ENCODE measurements around the gene B9D1.
"Not testable (repeated sequence)": the region's sequence is repeated elsewhere in the genome, so short reads cannot be mapped to it uniquely, and the experiment has no call there.

Gene B9D1

DNA sequence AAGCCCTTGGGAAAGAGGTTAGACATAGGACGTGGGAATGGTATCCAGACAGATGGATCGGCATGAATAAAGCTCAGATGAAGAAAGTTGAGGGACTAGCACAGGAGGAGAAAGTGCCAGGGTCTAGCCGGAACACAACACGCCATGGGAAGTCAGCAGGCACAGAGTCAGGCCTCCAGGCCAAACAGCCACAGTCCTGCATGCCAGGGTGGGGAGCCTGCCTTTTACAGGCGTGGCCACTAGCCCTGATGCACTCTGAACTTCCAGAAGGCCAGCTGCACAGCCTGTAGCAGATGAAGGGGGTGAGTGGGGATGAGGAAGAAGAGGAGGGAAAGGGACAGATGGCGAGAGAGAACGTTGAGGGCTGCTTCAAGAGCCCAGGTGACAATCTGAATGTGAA is 5.2 kb downstream of the B9D1 start:
- DNase-seq: no peak

DNA sequence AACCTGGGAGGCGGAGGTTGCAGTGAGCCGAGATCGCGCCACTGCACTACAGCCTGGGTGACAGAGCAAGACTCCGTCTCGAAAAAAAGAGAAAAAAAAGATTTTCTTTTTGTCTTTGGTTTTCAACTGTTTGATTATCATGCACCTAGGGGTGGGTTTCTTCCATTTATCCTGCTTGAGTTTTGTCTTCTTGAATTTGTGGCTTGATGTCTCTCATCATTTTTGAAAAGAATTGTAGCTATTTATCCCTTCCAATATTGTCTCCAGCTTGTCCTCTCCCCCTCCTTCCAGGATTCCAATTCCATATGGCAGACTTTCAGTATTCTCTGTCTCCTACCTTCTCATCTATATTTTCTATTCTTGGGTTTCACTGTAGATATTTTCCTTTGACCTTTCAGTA is 7.8 kb downstream of the B9D1 start:
- no peak for DNase-seq

DNA sequence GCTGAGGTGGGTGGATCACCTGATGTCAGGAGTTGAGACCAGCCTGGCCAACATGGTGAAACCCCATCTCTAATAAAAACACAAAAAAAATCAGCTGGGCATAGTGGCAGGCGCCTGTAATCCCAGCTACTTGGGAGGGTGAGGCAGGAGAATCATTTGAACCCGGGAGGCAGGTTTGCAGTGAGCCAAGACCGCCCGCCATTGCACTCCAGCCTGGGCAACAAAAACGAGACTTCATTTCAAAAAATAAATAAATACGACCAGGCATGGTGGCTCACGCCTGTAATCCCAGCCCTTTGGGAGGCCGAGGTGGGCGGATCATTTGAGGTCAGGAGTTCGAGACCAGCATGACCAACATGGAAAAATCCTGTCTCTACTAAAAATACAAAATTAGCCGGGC is 9.1 kb downstream of the B9D1 start:
- DNase-seq: not testable (repeated sequence)

- no peak for DNase-seq
Measured at GRCh38 chr17:19348806-19349205, 13.7 kb downstream of the B9D1 start.

DNA sequence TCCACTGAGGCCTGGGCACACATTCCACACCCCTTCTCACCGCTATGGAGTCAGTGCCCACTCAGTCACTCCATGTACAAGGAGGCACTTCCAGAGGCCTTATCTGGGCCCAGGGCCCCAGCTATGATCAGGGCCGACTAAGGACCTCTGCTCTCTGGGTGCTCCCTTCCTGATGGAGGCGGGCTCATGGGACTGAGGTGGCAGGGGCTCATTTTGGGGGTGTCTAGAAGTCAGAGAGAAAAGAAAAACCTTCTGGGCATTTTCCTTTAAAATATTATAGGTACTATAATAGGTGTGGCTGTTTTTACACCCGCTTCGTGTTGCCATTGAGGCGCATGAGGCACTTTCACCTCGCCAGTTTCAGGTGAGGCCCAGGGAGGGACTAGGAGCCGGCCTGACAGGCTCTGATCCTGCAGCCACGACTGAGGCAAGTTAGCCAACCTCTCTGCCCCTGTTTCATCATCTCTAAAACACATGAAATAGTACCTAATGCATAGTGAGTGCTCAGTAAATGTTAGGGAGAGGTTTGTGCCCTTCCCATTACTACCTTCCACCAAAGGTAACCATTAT is 14.4 kb downstream of the B9D1 start:
- no peak for DNase-seq

DNA sequence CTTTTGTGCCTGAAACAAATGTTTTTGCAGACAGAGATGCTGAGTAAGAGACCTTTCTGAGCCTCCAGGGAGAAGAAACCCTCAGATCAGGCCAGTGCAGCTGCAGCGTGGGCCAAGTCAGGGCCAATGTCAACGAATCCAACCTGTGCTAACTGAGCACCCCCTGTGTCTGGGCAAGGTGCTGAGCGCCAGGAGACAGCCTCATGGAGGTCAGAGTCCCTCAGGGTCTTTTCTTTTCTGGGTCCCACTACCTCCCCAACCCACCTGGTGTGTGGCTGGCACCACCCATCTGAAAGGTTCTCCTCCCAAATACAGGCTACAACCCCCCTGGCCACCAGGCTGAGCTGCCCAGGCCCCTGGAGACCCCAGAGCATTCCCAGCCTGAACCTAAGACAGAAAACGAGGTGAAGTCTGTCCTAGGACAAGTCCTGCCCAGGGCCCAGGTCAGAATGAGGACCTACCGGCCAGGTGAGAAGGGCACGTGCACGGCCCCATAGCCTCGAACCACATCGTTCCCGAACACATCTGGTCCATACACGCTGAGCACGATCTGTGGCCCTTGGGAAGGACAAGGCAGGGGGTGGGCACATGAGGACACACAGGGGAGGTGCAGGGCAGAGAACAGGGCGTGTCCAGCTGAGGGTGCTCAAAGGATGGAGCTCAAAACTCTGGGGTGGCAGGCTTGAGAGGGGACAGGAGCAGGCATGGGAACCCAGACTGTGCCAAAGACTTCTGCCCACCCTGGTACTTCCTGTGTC is 15.0 kb downstream of the B9D1 start:
- DNase-seq: no peak

DNA sequence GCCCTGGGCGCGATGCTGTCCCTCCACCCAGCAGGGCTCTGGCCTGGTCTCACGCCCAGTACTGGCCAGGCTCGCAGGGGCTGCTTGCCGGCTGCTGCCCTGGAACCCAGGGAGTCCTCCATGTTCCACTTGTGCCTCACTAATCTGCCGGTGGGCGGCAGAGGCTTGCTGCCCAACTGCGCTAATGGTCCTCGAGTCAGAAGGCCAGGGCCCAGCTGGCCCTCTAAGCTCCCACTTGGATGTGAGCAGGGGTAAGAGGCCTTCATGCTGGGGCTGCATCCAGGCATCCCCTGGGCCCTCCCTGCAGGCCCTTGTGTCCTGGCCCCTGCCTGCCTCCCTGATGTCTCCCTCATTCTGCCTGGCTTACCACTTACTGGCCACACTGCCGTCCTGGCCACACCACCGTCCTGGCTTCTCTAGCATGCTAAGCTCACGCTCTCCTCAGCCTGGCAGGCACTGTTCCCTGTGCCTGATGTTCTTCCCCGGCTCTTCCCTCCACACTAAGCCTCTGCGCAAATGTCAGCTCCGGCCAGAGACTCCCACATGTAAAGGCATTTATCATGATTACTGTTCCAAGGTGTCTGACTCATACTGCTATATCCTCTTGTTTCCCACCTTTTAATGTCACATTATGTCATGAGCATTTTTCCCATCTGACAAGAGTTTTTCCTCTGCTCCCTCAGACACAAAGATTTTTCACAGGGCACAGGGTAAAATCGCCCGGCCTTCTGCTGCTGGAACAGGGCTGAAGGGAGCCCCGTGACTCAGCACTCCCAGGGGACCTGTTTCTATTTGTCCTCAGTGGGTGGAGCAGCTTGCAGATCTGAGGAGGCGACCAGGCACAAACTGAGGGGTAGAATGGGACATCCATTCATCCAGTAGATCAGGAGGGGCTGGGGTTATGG is 15.9 kb downstream of the B9D1 start:
- no peak for DNase-seq

DNA sequence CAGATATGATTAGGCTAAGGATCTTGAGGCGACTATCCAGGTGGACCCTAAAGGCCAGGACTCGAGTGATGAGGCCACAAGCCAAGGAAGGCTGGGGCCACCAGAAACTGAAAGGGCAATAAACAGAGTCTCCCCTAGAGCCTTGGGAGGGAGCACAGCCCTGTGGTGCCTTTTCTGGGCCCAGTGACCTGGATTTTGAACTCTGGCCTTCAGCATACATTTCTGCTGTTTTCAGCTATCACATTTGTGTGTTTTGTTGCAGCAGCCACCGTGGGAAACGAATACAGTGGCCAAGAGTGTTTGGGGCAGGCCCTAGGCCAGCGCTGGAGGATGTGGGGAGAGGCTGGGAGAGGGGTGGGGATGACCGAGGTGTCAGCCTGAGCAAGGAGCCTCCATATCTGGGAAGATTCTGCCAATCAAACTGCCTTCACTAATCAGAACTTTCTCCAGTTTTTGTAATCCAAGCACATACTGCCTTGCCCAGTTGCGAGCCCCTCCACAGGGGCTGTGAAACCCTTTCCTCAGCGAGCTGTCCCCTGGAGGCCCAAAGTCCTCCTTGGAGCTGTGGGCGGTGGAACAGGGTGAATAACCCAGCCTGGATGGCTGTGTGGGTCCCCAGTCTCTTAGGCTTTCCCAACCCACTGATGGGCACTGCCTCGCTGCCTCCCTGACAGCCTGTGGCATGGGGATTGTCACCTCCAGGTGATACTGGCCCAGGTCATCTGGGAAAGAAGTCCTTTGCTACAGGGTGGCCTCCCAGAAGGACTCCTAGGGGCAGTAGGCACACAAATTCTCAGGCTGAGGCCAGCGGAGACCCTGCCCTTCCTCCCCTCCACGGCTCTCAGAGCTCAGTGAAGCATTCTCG is 16.8 kb downstream of the B9D1 start:
- no peak for DNase-seq

- DNase-seq: no peak
Measured at GRCh38 chr17:19345067-19345460, 17.5 kb downstream of the B9D1 start.

DNA sequence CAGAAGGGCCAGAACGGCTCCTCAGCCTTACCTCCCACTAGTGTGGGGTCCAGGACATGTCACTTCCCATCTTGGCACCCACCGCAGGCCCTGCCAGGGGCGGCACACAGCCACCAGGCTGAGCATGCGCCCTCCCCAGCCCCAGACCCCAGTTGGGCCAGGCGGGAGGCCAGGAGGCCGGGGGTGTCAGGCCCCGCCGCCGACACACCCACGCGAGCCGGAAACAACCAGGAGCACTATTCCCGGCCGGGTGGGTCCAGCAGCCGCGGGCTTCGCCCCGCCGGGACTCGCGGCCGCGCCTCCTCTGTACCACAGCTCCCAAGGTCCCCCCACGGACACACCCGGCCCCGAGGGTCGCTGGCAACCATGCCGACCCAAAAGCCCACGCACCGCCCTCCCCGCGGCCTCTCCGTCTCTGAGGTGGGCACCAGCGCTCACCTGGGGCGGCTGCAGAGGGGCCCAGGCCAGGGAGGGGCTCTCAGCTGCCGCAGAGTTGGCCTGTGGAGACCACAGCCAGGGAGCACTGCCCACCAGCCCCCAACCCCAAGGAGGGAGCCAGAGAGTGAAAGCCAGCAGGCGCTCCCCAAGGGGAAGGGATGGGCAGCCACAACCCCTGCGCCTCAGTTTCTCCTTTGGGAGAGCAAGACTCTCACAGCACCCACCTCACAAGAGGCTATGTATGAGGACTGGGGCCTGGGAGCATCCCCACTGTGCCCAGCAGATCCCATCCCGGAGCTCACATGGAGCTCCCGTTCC is 18.0 kb downstream of the B9D1 start:
- DNase-seq: no peak

DNA sequence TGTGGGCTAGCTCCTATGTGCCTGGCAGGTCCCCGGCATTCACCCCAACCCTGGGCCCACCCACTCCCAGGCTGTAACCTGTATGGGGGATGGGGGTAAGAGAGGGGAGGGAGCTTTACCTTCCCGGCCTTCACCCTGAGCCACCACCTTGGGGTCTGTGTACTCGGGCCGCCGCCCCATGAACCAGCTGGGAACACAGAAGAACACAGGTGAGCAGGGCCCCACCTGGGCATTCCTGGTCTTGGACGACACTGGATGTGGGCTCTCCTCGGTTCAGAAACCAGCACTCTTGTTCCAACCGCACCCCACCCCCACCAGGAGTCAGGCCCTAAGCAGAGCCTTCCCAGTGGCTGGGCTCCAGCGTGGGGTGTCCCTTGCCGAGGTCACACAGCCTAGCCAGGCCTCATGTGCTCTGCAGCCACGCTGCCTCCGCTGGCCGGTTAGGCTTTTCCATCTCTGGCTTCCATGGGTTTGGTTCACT is 18.8 kb downstream of the B9D1 start:
- no peak for DNase-seq

DNA sequence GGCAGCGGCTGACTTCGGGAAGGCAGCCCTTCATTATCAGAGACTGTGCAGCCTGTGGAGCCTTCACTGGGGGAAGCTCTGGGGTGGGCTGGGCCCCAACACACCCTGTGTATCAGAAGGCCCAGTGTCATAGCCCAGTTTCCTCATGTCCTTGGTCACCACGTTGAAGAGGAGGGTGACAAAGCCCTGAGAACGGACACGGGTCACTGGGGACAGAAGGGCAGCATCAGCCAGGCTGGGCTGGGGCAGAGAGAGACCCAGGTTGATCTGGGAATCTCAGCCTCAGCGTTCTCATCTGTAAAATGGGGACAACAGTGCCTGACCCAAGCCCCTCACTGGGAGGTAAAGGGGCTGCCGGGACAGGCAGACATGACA is 19.3 kb downstream of the B9D1 start:
- no peak for DNase-seq

DNA sequence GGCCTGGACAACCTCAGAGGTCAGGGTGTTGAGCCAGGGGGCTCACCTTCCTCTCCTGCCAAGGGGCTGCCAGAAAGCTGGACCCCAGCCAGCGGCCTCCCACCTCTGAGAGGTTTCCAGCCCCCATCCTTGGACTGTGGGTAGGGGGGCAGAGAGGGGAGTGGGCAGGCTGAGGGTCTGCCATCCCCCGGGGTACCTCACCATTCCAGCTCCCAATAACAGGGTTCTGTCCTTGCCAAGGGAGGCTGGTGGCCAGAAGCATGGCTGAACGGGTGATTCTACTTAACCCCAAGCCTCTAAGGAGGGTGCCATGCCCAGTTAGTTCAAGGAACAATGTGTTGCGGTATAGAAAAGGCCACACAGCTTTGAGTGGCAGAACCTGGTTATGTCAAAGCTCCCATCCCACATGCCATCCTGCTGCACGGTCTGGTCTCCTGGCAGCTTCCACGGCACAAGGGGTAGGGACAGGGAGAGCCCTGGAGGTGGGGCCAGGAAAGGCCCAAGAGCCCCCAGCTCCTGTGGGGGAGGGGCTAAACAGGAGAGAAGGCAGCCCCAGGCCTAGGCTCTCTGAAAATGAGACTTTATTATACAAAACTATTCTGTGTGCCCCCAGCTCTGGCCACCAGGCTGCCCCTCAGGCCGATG is 19.8 kb downstream of the B9D1 start:
- DNase-seq: no peak

- no peak for DNase-seq
Measured at GRCh38 chr17:19341641-19342610, 20.6 kb downstream of the B9D1 start.

DNA sequence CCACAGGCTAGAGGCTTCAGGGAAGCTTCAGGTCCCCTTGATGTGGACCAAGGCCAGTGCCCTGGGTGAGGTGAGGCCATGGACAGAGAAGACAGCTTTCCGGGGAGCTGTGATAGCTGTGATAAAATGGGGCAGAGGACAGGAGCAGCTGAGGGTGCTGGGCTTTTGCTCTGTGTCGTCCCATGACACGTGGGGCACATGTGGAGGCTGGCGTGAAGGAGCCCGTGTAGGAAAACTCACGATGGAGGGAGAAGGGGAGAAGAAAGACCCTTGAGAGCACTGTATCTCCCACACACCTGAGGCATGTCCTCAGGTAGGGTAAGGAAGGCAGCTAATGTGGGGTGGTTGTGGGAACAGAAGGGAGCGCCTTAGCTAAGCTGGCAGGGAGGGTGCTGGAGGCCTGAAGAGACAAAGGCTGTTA is 21.3 kb downstream of the B9D1 start:
- DNase-seq: no peak

- no peak for DNase-seq
Measured at GRCh38 chr17:19339341-19339815, 23.1 kb downstream of the B9D1 start.

DNA sequence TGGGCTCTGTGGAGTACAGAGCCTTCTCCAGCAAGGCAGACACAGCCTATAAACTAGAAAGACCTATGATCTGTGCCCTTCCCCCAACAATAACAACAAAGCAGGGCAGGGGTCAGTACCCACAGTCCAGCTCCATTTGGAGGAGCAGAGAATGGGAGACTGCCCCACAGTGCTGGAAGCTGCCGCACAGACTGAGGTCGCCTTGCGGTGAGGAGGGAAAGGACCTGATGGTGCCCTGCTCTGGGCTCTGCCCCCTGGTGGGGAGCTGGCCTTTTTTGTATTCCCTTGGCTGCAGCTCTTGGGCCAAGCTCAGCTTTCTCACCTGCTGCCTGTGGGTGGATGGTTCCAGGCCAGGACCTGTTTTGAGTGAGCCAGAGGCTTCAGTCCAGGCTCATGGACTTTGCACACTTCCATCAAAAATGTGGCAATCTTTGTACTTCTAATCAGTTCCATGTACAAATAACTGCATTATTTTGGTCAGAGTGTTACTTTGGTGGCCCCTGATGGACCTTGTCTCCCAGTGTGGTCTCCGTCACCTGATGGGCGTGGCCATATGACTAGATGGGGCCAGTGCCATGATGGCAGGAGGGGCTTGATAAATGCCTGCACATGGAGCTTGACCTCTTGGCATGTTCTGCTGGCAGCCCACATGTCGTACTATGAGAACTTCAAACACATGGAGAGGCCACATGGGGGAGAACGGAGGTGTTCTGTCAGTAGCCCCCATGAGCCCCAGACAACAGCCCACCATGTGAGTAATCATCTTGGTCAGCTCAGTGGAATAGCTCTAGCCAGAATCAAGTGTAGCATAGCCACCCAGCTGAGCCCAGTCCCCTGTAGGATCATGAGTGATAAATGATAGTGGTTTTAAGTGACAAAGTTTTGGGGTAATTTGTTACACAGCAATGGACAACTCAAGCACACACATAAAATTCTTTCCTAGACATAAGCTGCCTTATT is 24.2 kb downstream of the B9D1 start:
- no peak for DNase-seq

- no peak for DNase-seq
Measured at GRCh38 chr17:19337712-19338023, 24.9 kb downstream of the B9D1 start.

All from NCI-H1417 treated with DMSO at 0.1 percent for 48 hours (cell line).